ENCODE data around the gene DMBT1.

DNA sequence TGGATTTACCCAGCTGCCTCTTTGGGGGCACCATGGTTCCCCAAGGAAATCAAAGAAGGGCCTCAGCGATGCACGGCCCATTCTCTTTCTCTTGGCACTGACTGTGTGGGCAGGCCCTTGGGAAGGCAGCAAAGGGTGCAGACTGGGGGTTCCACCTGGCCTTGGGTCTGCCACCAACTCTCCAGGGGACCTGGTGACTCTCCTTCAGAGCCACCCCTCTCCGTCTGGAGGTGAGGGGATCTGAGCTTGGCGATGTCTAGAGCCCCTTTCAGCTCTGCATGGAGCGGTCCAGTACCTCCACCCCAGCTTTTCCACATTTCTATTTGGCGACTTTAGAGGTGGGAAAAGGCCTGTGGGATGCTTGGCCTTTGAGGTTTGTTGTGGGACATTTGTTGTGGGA is 70.0 kb downstream of the DMBT1 start:
- TF ChIP-seq, protein P1, sequence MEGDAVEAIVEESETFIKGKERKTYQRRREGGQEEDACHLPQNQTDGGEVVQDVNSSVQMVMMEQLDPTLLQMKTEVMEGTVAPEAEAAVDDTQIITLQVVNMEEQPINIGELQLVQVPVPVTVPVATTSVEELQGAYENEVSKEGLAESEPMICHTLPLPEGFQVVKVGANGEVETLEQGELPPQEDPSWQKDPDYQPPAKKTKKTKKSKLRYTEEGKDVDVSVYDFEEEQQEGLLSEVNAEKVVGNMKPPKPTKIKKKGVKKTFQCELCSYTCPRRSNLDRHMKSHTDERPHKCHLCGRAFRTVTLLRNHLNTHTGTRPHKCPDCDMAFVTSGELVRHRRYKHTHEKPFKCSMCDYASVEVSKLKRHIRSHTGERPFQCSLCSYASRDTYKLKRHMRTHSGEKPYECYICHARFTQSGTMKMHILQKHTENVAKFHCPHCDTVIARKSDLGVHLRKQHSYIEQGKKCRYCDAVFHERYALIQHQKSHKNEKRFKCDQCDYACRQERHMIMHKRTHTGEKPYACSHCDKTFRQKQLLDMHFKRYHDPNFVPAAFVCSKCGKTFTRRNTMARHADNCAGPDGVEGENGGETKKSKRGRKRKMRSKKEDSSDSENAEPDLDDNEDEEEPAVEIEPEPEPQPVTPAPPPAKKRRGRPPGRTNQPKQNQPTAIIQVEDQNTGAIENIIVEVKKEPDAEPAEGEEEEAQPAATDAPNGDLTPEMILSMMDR (IDR thresholded peaks at IDR 0.05) = no peak
- no peak for TF ChIP-seq EZH2 (IDR thresholded peaks at IDR 0.05; ENCODE audit: borderline replicate concordance, insufficient read depth, low read depth, low read length, poor library complexity, severe bottlenecking)

All from B cell (primary cell).